ENCODE results near the gene WDR70.

The WDR70 gene

GRCh38 chr5:37543216-37543615, 164.1 kb downstream of the WDR70 start:
- no peaks in the 10 kb centered on the region for H4K20me1 ChIP-seq
- H3K27me3 ChIP-seq: no peaks in the 10 kb centered on the region
- no peak overlapping the region for H3K4me3 ChIP-seq
- H3K9me3 ChIP-seq: no peaks in the 10 kb centered on the region
- H3K4me1 ChIP-seq: no peaks in the 10 kb centered on the region
- H3K36me3 ChIP-seq: 0 out of 2 replicates have a peak, but pooled peaks cover 5% of the 10 kb centered on the region
- TF ChIP-seq Cebpa-rat (IDR thresholded peaks at IDR 0.05): no peak
- no peak overlapping the region for H3K4me2 ChIP-seq
- no peak overlapping the region for H3K9ac ChIP-seq
- H3K27ac ChIP-seq: no peak overlapping the region

GRCh38 chr5:37549411-37549810, 170.3 kb downstream of the WDR70 start:
- Histone ChIP-seq H3K36me3 (peaks cover 4% of the 10 kb centered on the region; the same call in 1 of the 2 replicates), H3K9me3 (peaks cover 21% of the 10 kb centered on the region), H3K4me3 (no peak overlapping the region), H3K27me3 (no peaks in the 10 kb centered on the region), H3K27ac (no peak overlapping the region), H3K4me1 (peaks cover 33% of the 10 kb centered on the region), H3K9ac (no peak overlapping the region), H4K20me1 (no peaks in the 10 kb centered on the region), H3K4me2 (no peak overlapping the region)
- no peak for TF ChIP-seq Cebpa-rat (IDR thresholded peaks at IDR 0.05)

GRCh38 chr5:37552161-37552560, 173.0 kb downstream of the WDR70 start:
- no peak for TF ChIP-seq Cebpa-rat (IDR thresholded peaks at IDR 0.05)
- Histone ChIP-seq H3K4me2 (peak overlapping the region; percentile 76), H3K27me3 (no peaks in the 10 kb centered on the region), H3K27ac (peak overlapping the region; percentile 64), H3K9me3 (peaks cover 36% of the 10 kb centered on the region), H3K4me3 (no peak overlapping the region; the same call in 1 of the 2 replicates), H3K4me1 (peaks cover 33% of the 10 kb centered on the region), H3K9ac (no peak overlapping the region; the same call in 1 of the 2 replicates), H4K20me1 (no peaks in the 10 kb centered on the region), H3K36me3 (peaks cover 8% of the 10 kb centered on the region; the same call in 1 of the 2 replicates)

- peak overlapping the region; percentile 41; the same call in 1 of the 2 replicates for H3K4me3 ChIP-seq
These were observed 173.9 kb downstream of the WDR70 start for GRCh38 chr5:37552770-37553719.

GRCh38 chr5:37553720-37554404, 174.7 kb downstream of the WDR70 start:
- H3K27ac ChIP-seq: peak overlapping the region; percentile 64
- H3K9ac ChIP-seq: no peak overlapping the region
- peaks cover 8% of the 10 kb centered on the region; the same call in 1 of the 2 replicates for H3K36me3 ChIP-seq
- no peaks in the 10 kb centered on the region for H4K20me1 ChIP-seq
- peak overlapping the region; percentile 76 for H3K4me2 ChIP-seq
- H3K27me3 ChIP-seq: no peaks in the 10 kb centered on the region
- H3K4me1 ChIP-seq: peaks cover 33% of the 10 kb centered on the region
- TF ChIP-seq Cebpa-rat (IDR thresholded peaks at IDR 0.05): no peak
- H3K9me3 ChIP-seq: peaks cover 36% of the 10 kb centered on the region
- 0 out of 2 replicates have a peak overlapping the region, but pooled peaks have one; percentile 41 for H3K4me3 ChIP-seq

More at GRCh38 chr5:37552770-37553719, 173.9 kb downstream of the WDR70 start:
- no peaks in the 10 kb centered on the region for H4K20me1 ChIP-seq
- TF ChIP-seq Cebpa-rat (IDR thresholded peaks at IDR 0.05): peak; percentile 12; the same call in 1 of the 2 replicates
- H3K4me2 ChIP-seq: peak overlapping the region; percentile 76
- peaks cover 8% of the 10 kb centered on the region; the same call in 1 of the 2 replicates for H3K36me3 ChIP-seq
- peaks cover 36% of the 10 kb centered on the region for H3K9me3 ChIP-seq
- H3K9ac ChIP-seq: no peak overlapping the region; the same call in 1 of the 2 replicates
- peaks cover 33% of the 10 kb centered on the region for H3K4me1 ChIP-seq
- H3K27ac ChIP-seq: peak overlapping the region; percentile 64
- no peaks in the 10 kb centered on the region for H3K27me3 ChIP-seq

GRCh38 chr5:37554405-37554739, 175.3 kb downstream of the WDR70 start:
- peak overlapping the region; percentile 64; the same call in 1 of the 2 replicates for H3K27ac ChIP-seq
- no peaks in the 10 kb centered on the region for H4K20me1 ChIP-seq
- H3K9me3 ChIP-seq: peaks cover 36% of the 10 kb centered on the region

GRCh38 chr5:37554938-37555337, 175.8 kb downstream of the WDR70 start:
- Histone ChIP-seq H3K27ac (no peak overlapping the region), H3K4me1 (peaks cover 33% of the 10 kb centered on the region), H4K20me1 (no peaks in the 10 kb centered on the region), H3K4me2 (no peak overlapping the region), H3K27me3 (no peaks in the 10 kb centered on the region), H3K4me3 (no peak overlapping the region), H3K36me3 (peaks cover 10% of the 10 kb centered on the region; the same call in 1 of the 2 replicates), H3K9ac (no peak overlapping the region), H3K9me3 (peaks cover 34% of the 10 kb centered on the region)
- no peak for TF ChIP-seq Cebpa-rat (IDR thresholded peaks at IDR 0.05)

More at GRCh38 chr5:37554405-37554739, 175.3 kb downstream of the WDR70 start:
- H3K27me3 ChIP-seq: no peaks in the 10 kb centered on the region
- no peak overlapping the region; the same call in 1 of the 2 replicates for H3K4me2 ChIP-seq
- H3K4me3 ChIP-seq: no peak overlapping the region
- H3K9ac ChIP-seq: no peak overlapping the region
- H3K36me3 ChIP-seq: peaks cover 10% of the 10 kb centered on the region; the same call in 1 of the 2 replicates
- no peak for TF ChIP-seq Cebpa-rat (IDR thresholded peaks at IDR 0.05)
- peaks cover 33% of the 10 kb centered on the region for H3K4me1 ChIP-seq

GRCh38 chr5:37557734-37558293, 178.7 kb downstream of the WDR70 start:
- no peak overlapping the region for H3K27ac ChIP-seq
- no peak overlapping the region for H3K4me3 ChIP-seq
- peaks cover 32% of the 10 kb centered on the region for H3K9me3 ChIP-seq
- no peak overlapping the region for H3K4me2 ChIP-seq
- H3K9ac ChIP-seq: no peak overlapping the region
- no peak for TF ChIP-seq Cebpa-rat (IDR thresholded peaks at IDR 0.05)
- peaks cover 15% of the 10 kb centered on the region; the same call in 1 of the 2 replicates for H3K36me3 ChIP-seq
- no peaks in the 10 kb centered on the region for H3K27me3 ChIP-seq
- H3K4me1 ChIP-seq: peaks cover 14% of the 10 kb centered on the region
- H4K20me1 ChIP-seq: no peaks in the 10 kb centered on the region

- no peak overlapping the region for H3K4me2 ChIP-seq
- peaks cover 8% of the 10 kb centered on the region; the same call in 1 of the 2 replicates for H3K36me3 ChIP-seq
- no peak overlapping the region for H3K27ac ChIP-seq
- H3K9me3 ChIP-seq: peaks cover 10% of the 10 kb centered on the region; the same call in 1 of the 2 replicates
- H3K4me1 ChIP-seq: no peaks in the 10 kb centered on the region
- no peak for TF ChIP-seq Cebpa-rat (IDR thresholded peaks at IDR 0.05)
- no peaks in the 10 kb centered on the region for H4K20me1 ChIP-seq
- H3K27me3 ChIP-seq: no peaks in the 10 kb centered on the region
- no peak overlapping the region for H3K4me3 ChIP-seq
- H3K9ac ChIP-seq: no peak overlapping the region
These were observed 186.0 kb downstream of the WDR70 start for GRCh38 chr5:37565062-37565670.

Data from BLaER1 (cell line).